Fibroblast of the aortic adventitia (primary cell): ENCODE data around the gene CFAP97D1. TPM values are rescaled to one million over a fixed set of nuclear protein-coding genes. Genes with fewer than 3 reads are reported as not detected.

ENCODE experiments used
- DNase-seq: peaks from one replicate; pipeline ENCODE4 v3.0.0-alpha.2; 2010; ENCODE audit warnings: low read depth
- H3K4me3 ChIP-seq: 2 replicates; pipeline ENCODE4 v1.5.1; 2011; ENCODE audit warnings: low read depth, mild to moderate bottlenecking, control low read depth, low read length, moderate library complexity
- total RNA-seq: library from RNA; depleted of rRNA; stranded (reverse); fragments of >200 nt; gene quantifications from 2 replicates; pipeline ENCODE4 v1.2.3, GENCODE V29; 2012; ENCODE audit warnings: low replicate concordance
- TF ChIP-seq, protein P1 (sequence below): IDR thresholded peaks from 2 replicates; pipeline ENCODE4 v1.5.1; 2011; ENCODE audit warnings: mild to moderate bottlenecking, low read length, control low read depth, inconsistent platforms; ENCODE audit not compliant: insufficient read depth

CFAP97D1 gene
- total RNA-seq, 1 donor, result not detected

DNA sequence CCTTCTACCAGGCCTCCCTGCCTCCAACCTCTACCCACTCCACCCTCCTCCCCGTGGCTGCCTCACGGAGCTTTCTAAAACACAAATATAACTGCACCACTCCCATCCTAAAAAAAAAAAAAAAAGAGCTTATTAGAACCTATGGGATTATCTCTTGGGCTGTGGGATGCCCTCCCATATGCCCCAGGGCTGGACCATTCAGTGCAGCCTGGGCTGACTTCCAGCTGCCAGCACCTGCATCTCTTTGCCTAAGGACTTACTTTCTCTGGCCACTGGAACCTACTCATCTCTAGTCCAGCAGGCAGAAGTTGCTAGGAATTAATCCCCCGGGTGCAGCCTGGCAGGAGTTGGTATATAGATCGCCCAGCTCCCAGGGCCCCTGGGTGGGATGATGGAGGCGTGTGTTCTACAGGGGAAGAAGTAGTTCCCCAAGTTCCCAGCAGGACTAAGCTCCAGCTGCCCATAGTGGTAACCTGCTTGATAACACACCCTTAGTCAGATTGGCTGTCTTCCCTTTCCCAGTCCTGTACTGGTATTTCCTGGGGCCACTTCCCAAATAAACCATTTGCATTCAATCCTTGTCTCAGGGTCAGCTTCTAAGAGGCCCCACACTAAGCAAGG is 42.4 kb downstream of the CFAP97D1 start:
- no peak overlapping the region for H3K4me3 ChIP-seq
- DNase-seq, result peak; percentile 56
- TF ChIP-seq, protein P1, sequence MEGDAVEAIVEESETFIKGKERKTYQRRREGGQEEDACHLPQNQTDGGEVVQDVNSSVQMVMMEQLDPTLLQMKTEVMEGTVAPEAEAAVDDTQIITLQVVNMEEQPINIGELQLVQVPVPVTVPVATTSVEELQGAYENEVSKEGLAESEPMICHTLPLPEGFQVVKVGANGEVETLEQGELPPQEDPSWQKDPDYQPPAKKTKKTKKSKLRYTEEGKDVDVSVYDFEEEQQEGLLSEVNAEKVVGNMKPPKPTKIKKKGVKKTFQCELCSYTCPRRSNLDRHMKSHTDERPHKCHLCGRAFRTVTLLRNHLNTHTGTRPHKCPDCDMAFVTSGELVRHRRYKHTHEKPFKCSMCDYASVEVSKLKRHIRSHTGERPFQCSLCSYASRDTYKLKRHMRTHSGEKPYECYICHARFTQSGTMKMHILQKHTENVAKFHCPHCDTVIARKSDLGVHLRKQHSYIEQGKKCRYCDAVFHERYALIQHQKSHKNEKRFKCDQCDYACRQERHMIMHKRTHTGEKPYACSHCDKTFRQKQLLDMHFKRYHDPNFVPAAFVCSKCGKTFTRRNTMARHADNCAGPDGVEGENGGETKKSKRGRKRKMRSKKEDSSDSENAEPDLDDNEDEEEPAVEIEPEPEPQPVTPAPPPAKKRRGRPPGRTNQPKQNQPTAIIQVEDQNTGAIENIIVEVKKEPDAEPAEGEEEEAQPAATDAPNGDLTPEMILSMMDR, result no peak

DNA sequence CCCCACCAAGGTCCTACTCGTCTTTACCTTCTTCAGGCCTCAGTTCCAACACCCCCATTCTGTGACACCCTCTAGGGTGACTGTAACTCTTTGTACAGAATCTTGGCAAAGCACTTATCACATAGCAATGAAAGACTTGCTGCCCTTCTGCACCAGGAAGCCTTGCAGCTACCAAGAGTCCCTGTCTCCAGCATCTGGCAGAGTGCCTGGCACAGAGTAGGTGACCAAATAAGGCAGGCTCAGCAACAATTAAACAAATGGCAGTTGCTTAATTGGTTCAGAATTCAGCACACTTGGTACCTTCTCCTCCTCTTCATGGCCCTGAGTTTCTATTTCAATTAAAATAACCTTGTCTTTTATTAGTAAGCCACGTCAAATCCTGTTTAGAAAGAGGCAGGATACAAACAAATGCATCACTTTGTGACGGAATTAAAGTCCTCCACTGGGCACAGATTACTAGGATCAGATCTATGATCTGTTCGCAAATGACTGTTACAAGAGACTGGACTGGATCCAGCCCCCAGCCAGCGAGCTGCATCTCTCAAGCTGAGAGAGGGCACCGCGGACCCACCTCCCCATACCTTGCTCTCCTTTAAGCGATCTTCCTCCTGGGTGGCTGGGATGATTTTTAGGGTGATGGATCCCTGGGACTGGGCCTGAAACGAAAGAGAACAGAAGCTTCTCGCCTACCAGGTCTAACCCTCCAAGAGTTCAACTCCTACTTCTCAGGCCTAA is 43.3 kb downstream of the CFAP97D1 start:
- DNase-seq, result no peak
- no peak overlapping the region for H3K4me3 ChIP-seq
- TF ChIP-seq, protein P1, result no peak

DNA sequence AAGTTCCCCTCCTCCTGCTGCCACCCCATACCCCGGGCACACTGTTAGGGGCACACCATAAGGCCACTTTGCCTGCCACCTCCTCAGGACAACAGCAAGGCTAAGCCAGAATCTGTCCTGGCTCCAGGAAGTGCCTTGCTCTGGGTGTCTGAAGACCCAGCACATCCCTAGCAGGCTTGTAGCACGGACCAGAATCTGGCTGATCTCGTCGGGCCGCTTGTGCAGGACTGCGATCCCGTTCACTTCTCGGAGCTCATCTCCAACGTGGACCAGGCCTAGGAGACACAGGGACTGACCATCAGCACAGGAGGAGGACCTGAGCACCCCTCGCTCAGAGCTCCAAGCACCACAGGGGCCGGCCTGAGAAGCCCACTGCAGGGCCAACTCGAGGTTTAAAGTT is 45.3 kb downstream of the CFAP97D1 start:
- TF ChIP-seq, protein P1, result no peak
- no peak for DNase-seq
- no peak overlapping the region for H3K4me3 ChIP-seq

DNA sequence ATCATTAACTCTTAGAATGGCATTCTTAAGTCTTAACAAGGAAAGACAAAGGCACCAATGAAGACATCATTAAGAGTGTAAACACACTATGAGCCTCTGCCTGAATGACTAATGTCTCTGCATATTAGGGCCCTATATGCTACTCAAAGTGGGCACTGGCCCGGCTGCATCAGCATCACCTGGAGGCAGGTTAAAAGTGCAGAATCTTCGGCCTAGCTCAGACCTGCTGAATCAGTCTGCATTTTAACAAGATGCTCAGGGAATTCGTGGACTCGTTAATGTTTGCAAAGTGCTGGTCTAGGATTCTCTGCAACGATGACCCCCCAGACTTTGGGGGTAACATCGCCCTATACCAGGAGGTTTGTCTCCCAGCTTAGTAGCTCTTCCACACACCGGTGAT is 46.0 kb downstream of the CFAP97D1 start:
- no peak for DNase-seq
- TF ChIP-seq, protein P1, result no peak
- H3K4me3 ChIP-seq, result no peak overlapping the region

DNA sequence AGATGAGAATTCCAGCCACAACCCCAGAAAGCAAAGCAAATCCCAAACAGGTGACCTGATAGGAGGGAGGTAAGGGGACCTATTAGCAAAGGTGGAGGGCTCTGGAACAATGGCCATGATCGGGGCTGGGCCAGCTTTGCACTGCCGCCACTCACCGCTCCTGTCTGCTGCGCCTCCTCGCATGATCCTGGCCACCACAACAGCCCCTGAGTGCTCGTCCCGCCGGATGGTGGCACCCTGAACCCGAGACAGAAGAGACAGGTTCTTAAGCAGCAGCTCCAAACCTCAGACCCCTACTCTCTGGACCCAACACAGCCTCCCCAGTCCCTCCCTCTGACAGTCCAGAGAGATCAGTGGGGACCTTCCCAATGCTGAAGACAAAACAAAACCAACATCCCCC is 47.4 kb downstream of the CFAP97D1 start:
- no peak for DNase-seq
- H3K4me3 ChIP-seq, result no peak overlapping the region
- TF ChIP-seq, protein P1, result no peak

DNA sequence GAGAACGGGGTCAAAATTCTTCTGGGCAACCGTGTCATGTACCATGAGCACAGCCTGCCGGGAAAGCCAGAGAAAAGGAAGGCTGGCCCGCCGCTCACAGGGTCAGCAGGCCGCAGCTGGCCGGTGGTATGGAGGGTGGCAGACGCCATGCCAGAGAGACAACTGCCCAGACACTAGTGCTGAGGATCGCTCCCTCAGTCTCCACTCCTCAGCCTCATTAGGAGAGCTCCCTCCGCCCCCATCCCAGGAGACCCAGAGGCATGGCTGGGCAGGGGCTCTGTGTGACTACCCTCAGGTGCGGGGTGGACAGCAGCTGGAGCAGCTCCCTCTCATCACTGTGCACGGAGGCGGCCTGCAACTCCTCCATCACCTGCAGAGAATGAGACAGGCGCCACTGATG is 49.5 kb downstream of the CFAP97D1 start:
- no peak overlapping the region for H3K4me3 ChIP-seq
- TF ChIP-seq, protein P1, result no peak
- DNase-seq, result no peak
